ENCODE results near the gene CD72.

The CD72 gene

DNA sequence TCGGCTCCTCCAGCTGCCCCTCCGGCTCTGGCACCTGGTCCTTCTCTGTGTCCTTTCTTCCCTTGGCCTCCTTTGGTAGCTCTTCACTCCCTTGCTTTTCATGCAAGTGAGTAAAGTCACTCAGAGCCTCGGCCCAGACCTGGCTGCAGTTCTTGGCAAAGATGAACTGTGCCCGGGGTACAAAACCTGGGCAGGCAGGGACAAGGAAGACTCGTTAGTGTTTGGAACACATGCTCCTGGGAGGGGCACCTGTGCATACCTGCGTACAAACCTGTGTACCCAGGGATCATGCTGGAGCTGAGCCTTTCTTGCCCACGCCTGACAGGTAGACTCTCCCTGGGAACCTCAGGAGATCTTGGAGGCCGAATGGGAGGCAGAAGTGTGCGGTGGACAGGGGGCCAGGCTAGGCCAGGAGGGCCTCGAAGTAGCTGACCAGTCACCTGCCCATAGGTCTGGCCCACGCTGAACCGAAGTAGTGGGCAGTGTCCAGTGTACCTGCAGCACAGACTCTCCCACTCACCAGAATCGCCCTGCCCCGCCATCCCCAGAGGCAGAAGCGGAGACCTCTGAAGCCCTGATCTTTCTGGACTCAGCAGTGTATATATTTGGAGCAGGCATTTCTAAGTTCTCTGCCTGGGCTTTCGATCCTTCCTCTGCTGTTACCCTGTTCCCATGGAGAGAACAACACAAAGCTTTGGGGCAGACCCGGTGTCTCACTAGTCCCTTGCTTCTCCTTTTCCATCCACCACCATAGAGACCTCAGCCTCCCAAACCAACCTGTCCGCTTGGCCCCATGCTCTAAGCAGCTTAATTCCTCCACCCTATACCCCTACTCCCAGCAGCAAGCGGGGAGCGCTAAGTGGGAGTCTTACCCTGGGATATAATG, 55.1 kb downstream of the CD72 start:
- TF ChIP-seq, protein P1, sequence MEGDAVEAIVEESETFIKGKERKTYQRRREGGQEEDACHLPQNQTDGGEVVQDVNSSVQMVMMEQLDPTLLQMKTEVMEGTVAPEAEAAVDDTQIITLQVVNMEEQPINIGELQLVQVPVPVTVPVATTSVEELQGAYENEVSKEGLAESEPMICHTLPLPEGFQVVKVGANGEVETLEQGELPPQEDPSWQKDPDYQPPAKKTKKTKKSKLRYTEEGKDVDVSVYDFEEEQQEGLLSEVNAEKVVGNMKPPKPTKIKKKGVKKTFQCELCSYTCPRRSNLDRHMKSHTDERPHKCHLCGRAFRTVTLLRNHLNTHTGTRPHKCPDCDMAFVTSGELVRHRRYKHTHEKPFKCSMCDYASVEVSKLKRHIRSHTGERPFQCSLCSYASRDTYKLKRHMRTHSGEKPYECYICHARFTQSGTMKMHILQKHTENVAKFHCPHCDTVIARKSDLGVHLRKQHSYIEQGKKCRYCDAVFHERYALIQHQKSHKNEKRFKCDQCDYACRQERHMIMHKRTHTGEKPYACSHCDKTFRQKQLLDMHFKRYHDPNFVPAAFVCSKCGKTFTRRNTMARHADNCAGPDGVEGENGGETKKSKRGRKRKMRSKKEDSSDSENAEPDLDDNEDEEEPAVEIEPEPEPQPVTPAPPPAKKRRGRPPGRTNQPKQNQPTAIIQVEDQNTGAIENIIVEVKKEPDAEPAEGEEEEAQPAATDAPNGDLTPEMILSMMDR (IDR thresholded peaks at IDR 0.05) = no peak
- Histone ChIP-seq H3K27ac (peak overlapping the region; percentile 93 to 95), H3K4me3 (peak overlapping the region; percentile 43)
- peak; percentile 75 for DNase-seq (ENCODE audit: low spot score)

DNA sequence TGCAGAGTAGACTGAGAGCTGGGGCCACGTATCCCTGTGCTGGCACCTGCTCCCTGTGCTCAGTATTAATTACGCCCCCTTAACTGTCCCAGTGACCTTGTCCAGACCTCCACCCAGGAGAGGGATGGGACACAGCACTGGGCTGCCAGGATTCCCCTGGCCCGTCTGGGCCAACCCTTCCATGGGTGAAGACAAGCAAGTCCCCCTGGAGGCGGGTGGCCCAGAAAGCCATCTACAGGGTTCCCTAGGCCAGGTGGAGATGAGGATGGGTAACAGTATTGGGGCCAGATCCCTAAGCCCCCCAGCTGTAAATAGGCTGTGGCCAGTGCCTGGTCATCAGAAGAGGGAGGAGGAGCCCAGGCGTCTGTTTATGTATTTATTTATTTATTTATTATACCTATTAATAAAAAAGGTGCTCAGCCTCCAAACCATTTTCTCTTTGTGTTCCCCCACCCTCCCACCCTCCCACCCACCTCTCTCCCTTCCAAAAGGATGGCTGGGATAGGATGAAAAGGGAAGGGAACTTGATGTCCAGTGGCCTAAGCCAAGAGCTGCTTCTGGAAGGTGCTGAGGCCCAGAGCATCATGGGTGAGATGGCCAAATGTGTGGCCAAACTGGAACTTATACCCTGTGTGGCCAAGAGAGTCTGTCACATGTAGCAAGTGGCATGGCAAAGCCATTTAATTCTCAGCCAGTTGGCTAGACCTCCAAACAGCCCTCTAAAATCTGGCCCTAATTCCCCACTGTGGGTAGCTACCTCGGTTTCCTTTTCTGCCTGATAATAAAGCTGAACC, 56.5 kb downstream of the CD72 start:
- TF ChIP-seq, protein P1 (IDR thresholded peaks at IDR 0.05) = no peak
- Histone ChIP-seq H3K27ac (peak overlapping the region; percentile 93 to 95), H3K4me3 (no peak overlapping the region)
- no peak for DNase-seq (ENCODE audit: low spot score)

DNA sequence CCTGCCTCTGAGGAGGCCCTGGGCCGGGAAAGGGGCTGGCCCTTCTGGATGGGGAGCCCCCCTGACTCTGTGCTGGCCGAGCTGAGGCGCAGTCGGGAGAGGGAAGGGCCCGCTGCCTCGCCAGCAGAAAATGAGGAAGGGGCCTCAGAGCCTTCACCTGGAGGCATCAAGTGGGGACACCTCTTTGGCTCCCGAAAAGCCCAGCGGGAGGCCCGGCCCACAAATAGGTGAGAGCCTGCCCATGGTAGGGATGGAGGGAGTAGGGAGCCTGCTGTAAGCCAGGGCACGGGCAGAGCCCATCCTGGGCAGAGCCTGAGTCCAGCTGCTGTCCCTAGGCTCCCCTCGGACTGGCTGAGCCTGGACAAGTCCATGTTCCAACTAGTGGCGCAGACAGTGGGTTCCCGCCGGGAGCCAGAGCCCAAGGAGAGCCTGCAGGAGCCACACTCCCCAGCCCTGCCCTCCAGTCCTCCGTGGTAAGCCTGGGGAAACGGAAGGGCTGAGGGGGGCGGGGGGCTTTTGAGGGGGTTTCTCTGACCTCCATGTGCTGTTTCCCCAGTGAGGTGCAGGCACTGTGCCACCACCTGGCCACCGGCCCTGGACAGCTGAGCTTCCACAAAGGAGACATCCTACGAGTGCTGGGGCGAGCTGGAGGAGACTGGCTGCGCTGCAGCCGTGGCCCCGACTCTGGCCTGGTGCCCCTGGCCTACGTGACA, 57.4 kb downstream of the CD72 start:
- DNase-seq (ENCODE audit: low spot score) = no peak
- TF ChIP-seq, protein P1 (IDR thresholded peaks at IDR 0.05) = no peak
- Histone ChIP-seq H3K4me3 (no peak overlapping the region), H3K27ac (peak overlapping the region; percentile 93 to 95)

Data from coronary artery (tissue), 2 donors.